BLaER1 (cell line): ENCODE results near the gene RREB1.

Experiments
- H3K27ac ChIP-seq: shearing (Covaris generic); formaldehyde crosslinking; 2 replicates; pipeline ENCODE4 v1.8.1; 2022
- H3K27me3 ChIP-seq: shearing (Covaris generic); formaldehyde crosslinking; 2 replicates; pipeline ENCODE4 v1.8.1; 2022
- H3K36me3 ChIP-seq: shearing (Covaris generic); formaldehyde crosslinking; 2 replicates; pipeline ENCODE4 v1.8.1; 2022
- H3K4me1 ChIP-seq: shearing (Covaris generic); formaldehyde crosslinking; 2 replicates; pipeline ENCODE4 v1.8.1; 2022
- H3K4me2 ChIP-seq: shearing (Covaris generic); formaldehyde crosslinking; 2 replicates; pipeline ENCODE4 v1.8.1; 2022
- H3K4me3 ChIP-seq: shearing (Covaris generic); formaldehyde crosslinking; 2 replicates; pipeline ENCODE4 v1.8.1; 2022
- H3K9ac ChIP-seq: shearing (Covaris generic); formaldehyde crosslinking; 2 replicates; pipeline ENCODE4 v1.8.1; 2022
- H3K9me3 ChIP-seq: shearing (Covaris generic); formaldehyde crosslinking; 2 replicates; pipeline ENCODE4 v1.8.1; 2022
- H4K20me1 ChIP-seq: shearing (Covaris generic); formaldehyde crosslinking; 2 replicates; pipeline ENCODE4 v1.8.1; 2022
- Cebpa-rat ChIP-seq: shearing (Covaris generic); IDR thresholded peaks from 2 replicates; pipeline ENCODE4 v1.8.1; 2022

Gene RREB1

DNA sequence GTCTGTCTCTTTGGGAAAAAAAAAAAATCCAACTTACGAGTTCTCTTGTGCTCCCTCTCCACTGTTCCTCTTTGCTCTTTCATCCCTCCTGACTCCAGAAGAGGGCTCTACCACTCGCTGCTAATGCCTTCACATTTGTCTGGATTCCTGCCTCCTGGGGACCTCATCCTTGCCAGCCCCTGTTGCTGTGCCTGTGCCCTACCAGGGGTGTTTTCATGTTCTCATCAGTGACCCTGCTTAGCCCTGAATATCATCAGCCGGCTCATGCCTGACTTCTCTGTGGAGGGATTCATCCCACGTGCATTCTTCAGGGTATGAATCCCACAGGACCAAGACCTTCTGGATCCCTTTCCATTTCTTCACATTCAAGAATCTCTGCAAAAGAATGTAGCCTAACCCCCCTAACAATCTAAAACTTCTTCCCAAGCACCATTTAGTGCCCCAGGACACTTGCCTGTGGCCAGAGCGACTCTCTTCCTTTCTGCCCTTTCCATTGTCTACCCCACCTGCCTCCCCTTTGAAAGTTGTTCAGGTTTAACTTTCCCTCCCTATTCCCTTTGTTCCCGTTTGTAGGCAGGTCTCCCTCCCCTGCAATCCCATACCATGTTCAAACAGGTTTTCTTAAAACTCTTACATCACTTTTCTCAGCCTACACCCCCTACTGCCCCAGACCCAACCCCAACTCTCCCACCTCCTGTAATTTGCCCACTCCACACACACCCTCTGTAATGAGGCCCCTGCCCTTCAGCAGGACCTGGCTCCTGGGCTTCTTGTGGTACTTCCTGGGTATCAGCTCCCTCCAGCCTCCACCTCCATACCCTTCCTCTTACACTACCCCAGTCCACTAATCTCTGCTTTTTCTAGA is 50.2 kb downstream of the RREB1 start:
- H4K20me1 ChIP-seq: peaks cover 100% of the 10 kb centered on the region
- no peak overlapping the region for H3K9ac ChIP-seq
- H3K4me1 ChIP-seq: peaks cover 86% of the 10 kb centered on the region
- H3K27ac ChIP-seq: no peak overlapping the region
- H3K27me3 ChIP-seq: no peaks in the 10 kb centered on the region
- no peaks in the 10 kb centered on the region for H3K9me3 ChIP-seq
- H3K36me3 ChIP-seq: peaks cover 15% of the 10 kb centered on the region
- TF ChIP-seq Cebpa-rat: no peak
- H3K4me2 ChIP-seq: no peak overlapping the region
- no peak overlapping the region for H3K4me3 ChIP-seq

GRCh38 chr6:7159790-7160525 is 52.2 kb downstream of the RREB1 start:
- no peaks in the 10 kb centered on the region for H3K27me3 ChIP-seq
- H3K9ac ChIP-seq: no peak overlapping the region
- H3K4me2 ChIP-seq: no peak overlapping the region
- H3K4me1 ChIP-seq: peaks cover 86% of the 10 kb centered on the region
- TF ChIP-seq Cebpa-rat: no peak
- peaks cover 100% of the 10 kb centered on the region for H4K20me1 ChIP-seq
- peaks cover 29% of the 10 kb centered on the region for H3K36me3 ChIP-seq
- H3K27ac ChIP-seq: no peak overlapping the region
- H3K4me3 ChIP-seq: no peak overlapping the region
- H3K9me3 ChIP-seq: no peaks in the 10 kb centered on the region

DNA sequence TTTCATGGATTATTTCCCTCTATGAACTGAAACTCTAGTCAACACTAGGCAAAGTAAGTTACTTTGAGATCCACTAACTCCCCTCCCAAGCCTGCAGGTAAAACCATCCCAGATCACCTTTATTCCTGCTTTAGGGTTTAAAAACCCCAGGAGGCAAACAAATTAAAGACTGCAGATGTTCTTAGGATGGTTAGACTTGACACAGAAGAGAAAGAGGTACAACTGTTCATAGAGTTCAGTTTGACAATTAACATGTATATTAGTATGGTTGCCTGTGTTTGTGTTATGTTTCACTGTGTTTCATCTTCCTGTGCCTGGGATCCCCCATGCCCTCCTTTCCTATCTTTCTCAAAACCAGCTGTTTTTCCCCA is 53.5 kb downstream of the RREB1 start:
- H3K27me3 ChIP-seq: no peaks in the 10 kb centered on the region
- no peaks in the 10 kb centered on the region for H3K9me3 ChIP-seq
- peaks cover 33% of the 10 kb centered on the region for H3K36me3 ChIP-seq
- peaks cover 86% of the 10 kb centered on the region for H3K4me1 ChIP-seq
- no peak overlapping the region for H3K27ac ChIP-seq
- H3K4me3 ChIP-seq: no peak overlapping the region
- H3K4me2 ChIP-seq: peak overlapping the region; percentile 52
- no peak overlapping the region for H3K9ac ChIP-seq
- H4K20me1 ChIP-seq: peaks cover 100% of the 10 kb centered on the region
- no peak for TF ChIP-seq Cebpa-rat

- H3K9me3 ChIP-seq: 0 out of 2 replicates have a peak, but pooled peaks cover 4% of the 10 kb centered on the region
- no peak overlapping the region for H3K27ac ChIP-seq
- H3K4me3 ChIP-seq: no peak overlapping the region
- H3K4me2 ChIP-seq: peak overlapping the region; percentile 52
- peaks cover 100% of the 10 kb centered on the region for H4K20me1 ChIP-seq
- no peak for TF ChIP-seq Cebpa-rat
- peaks cover 86% of the 10 kb centered on the region for H3K4me1 ChIP-seq
- peaks cover 36% of the 10 kb centered on the region for H3K36me3 ChIP-seq
- no peaks in the 10 kb centered on the region for H3K27me3 ChIP-seq
- no peak overlapping the region; the same call in 1 of the 2 replicates for H3K9ac ChIP-seq
Measured at GRCh38 chr6:7161845-7162244, 54.1 kb downstream of the RREB1 start.

- no peak overlapping the region for H3K27ac ChIP-seq
- peaks cover 88% of the 10 kb centered on the region for H3K4me1 ChIP-seq
- H4K20me1 ChIP-seq: peaks cover 100% of the 10 kb centered on the region
Measured at GRCh38 chr6:7163661-7164071, 55.9 kb downstream of the RREB1 start.

GRCh38 chr6:7164536-7165001 is 56.8 kb downstream of the RREB1 start:
- peaks cover 92% of the 10 kb centered on the region for H3K4me1 ChIP-seq
- H3K4me3 ChIP-seq: no peak overlapping the region
- no peak overlapping the region for H3K9ac ChIP-seq
- peaks cover 100% of the 10 kb centered on the region for H4K20me1 ChIP-seq
- TF ChIP-seq Cebpa-rat: no peak
- peaks cover 27% of the 10 kb centered on the region; the same call in 1 of the 2 replicates for H3K36me3 ChIP-seq
- 0 out of 2 replicates have a peak, but pooled peaks cover 4% of the 10 kb centered on the region for H3K9me3 ChIP-seq
- no peak overlapping the region for H3K27ac ChIP-seq
- H3K4me2 ChIP-seq: peak overlapping the region; percentile 75
- H3K27me3 ChIP-seq: no peaks in the 10 kb centered on the region

More at GRCh38 chr6:7163661-7164071, 55.9 kb downstream of the RREB1 start:
- Histone ChIP-seq H3K4me2 (peak overlapping the region; percentile 75), H3K9me3 (0 out of 2 replicates have a peak, but pooled peaks cover 4% of the 10 kb centered on the region), H3K9ac (no peak overlapping the region), H3K36me3 (peaks cover 27% of the 10 kb centered on the region; the same call in 1 of the 2 replicates), H3K4me3 (no peak overlapping the region), H3K27me3 (no peaks in the 10 kb centered on the region)
- TF ChIP-seq Cebpa-rat: no peak

DNA sequence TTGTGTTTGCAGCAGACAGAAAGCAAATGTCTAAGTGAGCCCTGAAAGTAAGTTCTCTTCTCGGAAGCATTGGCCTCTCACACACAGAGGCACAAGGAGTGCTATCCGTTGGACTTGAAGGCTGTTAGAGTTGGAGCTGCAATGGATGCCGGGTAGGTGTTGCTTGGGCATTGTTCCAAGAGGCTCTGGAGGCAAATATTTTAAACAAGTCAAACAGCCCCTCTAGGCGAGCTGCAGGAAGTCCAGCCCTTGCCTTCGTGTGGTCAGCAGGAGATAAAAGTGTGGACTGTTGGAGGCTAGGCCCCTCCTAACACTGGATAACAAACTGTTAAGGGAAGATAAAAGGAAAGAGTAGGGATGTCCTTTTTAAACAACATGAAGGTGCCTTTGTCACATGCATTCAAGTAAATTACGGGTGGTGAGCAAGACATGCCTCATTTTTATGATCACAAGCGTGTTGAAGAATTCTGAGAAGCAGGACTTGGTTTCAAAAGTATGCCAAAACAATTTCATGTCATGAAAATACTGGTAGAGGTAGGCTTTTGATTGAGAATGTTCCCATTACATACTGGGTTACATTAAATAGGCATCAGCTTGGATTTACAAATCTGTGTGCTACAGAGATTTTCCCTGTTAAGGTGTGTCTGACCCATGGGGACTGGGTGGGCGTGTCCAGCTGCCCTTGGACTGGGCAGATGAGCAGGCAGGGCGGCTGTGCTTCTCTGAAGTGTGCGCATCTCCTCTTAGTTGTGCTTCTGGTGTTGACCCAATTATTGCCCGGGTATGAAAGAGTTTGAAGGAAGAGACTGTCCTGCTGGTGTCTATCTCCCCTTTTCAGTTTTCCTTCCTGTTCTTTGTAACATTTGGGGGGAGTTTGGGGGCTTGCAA is 57.5 kb downstream of the RREB1 start:
- peak overlapping the region; percentile 75 for H3K4me2 ChIP-seq
- H3K4me3 ChIP-seq: no peak overlapping the region
- peak overlapping the region; percentile 64 for H3K27ac ChIP-seq
- peak overlapping the region; percentile 28; the same call in 1 of the 2 replicates for H3K9ac ChIP-seq
- peaks cover 96% of the 10 kb centered on the region for H3K4me1 ChIP-seq
- no peak for TF ChIP-seq Cebpa-rat
- H3K27me3 ChIP-seq: no peaks in the 10 kb centered on the region
- H3K9me3 ChIP-seq: 0 out of 2 replicates have a peak, but pooled peaks cover 4% of the 10 kb centered on the region
- H3K36me3 ChIP-seq: peaks cover 27% of the 10 kb centered on the region; the same call in 1 of the 2 replicates
- H4K20me1 ChIP-seq: peaks cover 100% of the 10 kb centered on the region

DNA sequence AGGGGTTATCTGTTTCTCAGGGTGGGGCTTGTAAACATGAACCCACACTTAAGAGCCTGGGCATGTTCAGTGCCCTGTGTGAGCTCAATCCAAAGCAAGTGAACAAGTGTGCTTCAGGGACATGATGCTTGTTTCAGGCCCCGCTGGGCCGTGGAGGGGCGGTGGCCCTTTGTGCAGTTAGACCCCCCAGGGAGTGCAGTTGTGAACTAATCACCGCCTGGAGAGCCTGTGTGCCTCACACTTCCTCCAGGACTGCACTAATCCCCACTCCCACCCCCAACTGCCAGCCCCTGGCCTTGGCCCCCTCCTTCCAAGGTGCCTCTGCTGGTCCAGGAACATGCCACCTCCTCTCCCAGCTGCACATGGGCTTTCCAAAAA is 58.1 kb downstream of the RREB1 start:
- peaks cover 27% of the 10 kb centered on the region; the same call in 1 of the 2 replicates for H3K36me3 ChIP-seq
- peak overlapping the region; percentile 28; the same call in 1 of the 2 replicates for H3K9ac ChIP-seq
- H3K4me1 ChIP-seq: peaks cover 100% of the 10 kb centered on the region
- H3K27me3 ChIP-seq: no peaks in the 10 kb centered on the region
- peak overlapping the region; percentile 75 for H3K4me2 ChIP-seq
- no peak for TF ChIP-seq Cebpa-rat
- peak overlapping the region; percentile 64 for H3K27ac ChIP-seq
- peaks cover 100% of the 10 kb centered on the region for H4K20me1 ChIP-seq
- H3K4me3 ChIP-seq: no peak overlapping the region
- H3K9me3 ChIP-seq: 0 out of 2 replicates have a peak, but pooled peaks cover 4% of the 10 kb centered on the region
